Upper lobe of left lung (tissue), 6 donors: ENCODE measurements around the gene LCORL. TPM values are rescaled to one million over a fixed set of nuclear protein-coding genes. Genes with fewer than 3 reads are reported as not detected.
A peak's percentile ranks its signal among the peaks of the same experiment; 100 is the strongest.

Experiments used
- ATAC-seq, 2 donors: fragments of 200-7000 bp; cut with Tn5 transposase; one replicate each; pipeline ENCODE4 v1.9.1; 2022; ENCODE audit warnings: mild to moderate bottlenecking in 2 of 2, moderate library complexity in 2 of 2; ENCODE audit not compliant: low FRiP score in 2 of 2
- DNase-seq, 2 donors: peaks; one replicate each; pipeline ENCODE4 v3.0.0-alpha.2; 2019 to 2020
- H3K27ac ChIP-seq, 4 donors: fragments of 200-600 bp; sonication (generic); one replicate each; pipeline ENCODE4 v1.5.1; 2016 to 2019
- H3K27me3 ChIP-seq, 4 donors: fragments of 200-600 bp; sonication (generic); one replicate each; pipeline ENCODE4 v1.5.1; 2017 to 2019
- H3K36me3 ChIP-seq, 4 donors: fragments of 200-600 bp; sonication (generic); one replicate each; pipeline ENCODE4 v1.5.1; 2016 to 2019
- H3K4me1 ChIP-seq, 4 donors: fragments of 200-600 bp; sonication (generic); one replicate each; pipeline ENCODE4 v1.5.1; 2018 to 2019
- H3K4me3 ChIP-seq, 4 donors: fragments of 200-600 bp; sonication (generic); one replicate each; pipeline ENCODE4 v1.5.1; 2017 to 2019; ENCODE audit warnings: mild to moderate bottlenecking in 2 of 4, moderate library complexity in 1 of 4
- H3K9me3 ChIP-seq, 4 donors: fragments of 200-600 bp; sonication (generic); one replicate each; pipeline ENCODE4 v1.5.1; 2018 to 2019
- CTCF ChIP-seq, 6 experiments: fragments of 450-650 bp in 4 of 6; fragments of 200-600 bp in 2 of 6; sonication (generic) in 2 of 6; IDR thresholded peaks; one replicate each; pipeline ENCODE4 v1.5.1; 2016 to 2019; ENCODE audit warnings: antibody characterized with exemption in 6 of 6
- EP300 ChIP-seq, 4 donors: sonication (generic); formaldehyde crosslinking; IDR thresholded peaks; one replicate each; pipeline ENCODE4 v1.5.1; 2017; ENCODE audit warnings: antibody characterized with exemption in 4 of 4, control low read depth in 2 of 4
- POLR2A ChIP-seq, 4 donors: fragments of 450-650 bp; IDR thresholded peaks; one replicate each; pipeline ENCODE4 v1.5.1; 2016 to 2017; ENCODE audit warnings: antibody characterized with exemption in 4 of 4, mild to moderate bottlenecking in 2 of 4
- POLR2AphosphoS5 ChIP-seq, 2 donors: sonication (generic); formaldehyde crosslinking; IDR thresholded peaks; one replicate each; pipeline ENCODE4 v1.5.1; 2017; ENCODE audit warnings: antibody characterized with exemption in 2 of 2
- WGBS, 2 donors: methylation state at CpG; one replicate each; pipeline ENCODE4 v1.1.5; 2017 to 2018; 5-methylcytosine and 5-hydroxymethylcytosine counted together
- total RNA-seq, 6 donors: library from RNA; depleted of rRNA in 4 of 6; stranded (reverse); fragments of >200 nt in 4 of 6; gene quantifications; one replicate each; pipeline versions ENCODE4 v1.1.0 to v1.2.1, GENCODE V29; 2016 to 2021
- donor health status: DM: no; HTN: no; CAD: no; lungs with moderate emphysema.
- donor health status: DM: no; HTN: yes; CAD: no; lungs with severe emphysema.

Gene LCORL
- total RNA-seq, 6 donors from 2014 or later: 12.5 to 33.5 (median 19.6) TPM

- H3K27me3 ChIP-seq: no peaks in the 10 kb centered on the region
- H3K4me1 ChIP-seq: no peaks in the 10 kb centered on the region
- WGBS, 2 donors: 63 to 82% methylated on average over 2 of the region's 2 CpGs
- H3K9me3 ChIP-seq: no peaks in the 10 kb centered on the region
- no peak overlapping the region for H3K27ac ChIP-seq
- DNase-seq (no peak), ATAC-seq (peak in 1 of 2 donors; percentile 17)
- no peaks in the 10 kb centered on the region for H3K36me3 ChIP-seq
- no peak for TF ChIP-seq CTCF (IDR thresholded peaks at IDR 0.05)
- no peak for TF ChIP-seq EP300 (IDR thresholded peaks at IDR 0.05)
- no peak for TF ChIP-seq POLR2A (IDR thresholded peaks at IDR 0.05)
- no peak for TF ChIP-seq POLR2AphosphoS5 (IDR thresholded peaks at IDR 0.05)
- H3K4me3 ChIP-seq: no peak overlapping the region
These were observed 12.5 kb upstream of the LCORL start for GRCh38 chr4:18034099-18034498.

GRCh38 chr4:18033111-18034085, 11.8 kb upstream of the LCORL start:
- WGBS, 2 donors: 79 to 83% methylated on average over 2 of the region's 2 CpGs
- H3K27me3 ChIP-seq: no peaks in the 10 kb centered on the region
- H3K4me3 ChIP-seq: no peak overlapping the region
- no peak for TF ChIP-seq POLR2A (IDR thresholded peaks at IDR 0.05)
- no peak for TF ChIP-seq POLR2AphosphoS5 (IDR thresholded peaks at IDR 0.05)
- no peak for TF ChIP-seq CTCF (IDR thresholded peaks at IDR 0.05)
- TF ChIP-seq EP300 (IDR thresholded peaks at IDR 0.05): no peak
- no peaks in the 10 kb centered on the region for H3K4me1 ChIP-seq
- H3K36me3 ChIP-seq: no peaks in the 10 kb centered on the region
- no peaks in the 10 kb centered on the region for H3K9me3 ChIP-seq
- no peak overlapping the region for H3K27ac ChIP-seq
- ATAC-seq: peak in 1 of 2 donors; percentile 42
- DNase-seq: no peak

DNA sequence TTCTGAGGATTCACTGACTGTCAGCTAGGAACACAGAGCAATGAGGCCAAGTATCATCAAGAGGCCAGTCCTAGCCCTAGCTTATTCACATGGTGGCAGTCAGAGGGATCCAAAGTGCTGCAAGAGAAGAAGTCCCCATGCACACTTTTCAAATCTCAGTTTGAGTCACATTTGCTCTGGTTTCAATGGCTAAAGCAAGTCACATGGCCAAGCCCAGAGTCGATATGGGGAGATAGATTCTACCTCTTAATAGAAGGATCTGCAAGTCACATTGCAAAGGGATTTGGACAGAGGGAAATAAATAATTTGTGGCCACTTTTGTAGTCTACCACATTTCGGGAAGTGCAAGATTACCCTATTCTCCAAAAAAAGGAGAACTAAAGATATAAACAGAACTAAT, 3.7 kb upstream of the LCORL start:
- DNase-seq (no peak), ATAC-seq (no peak)
- no peak overlapping the region for H3K27ac ChIP-seq
- no peaks in the 10 kb centered on the region for H3K27me3 ChIP-seq
- peaks cover under 1 to 11% (median 4%) of the 10 kb centered on the region in 4 donors for H3K4me1 ChIP-seq
- WGBS, 2 donors: 76 to 79% methylated on average over 2 of the region's 2 CpGs
- no peaks in the 10 kb centered on the region for H3K36me3 ChIP-seq
- H3K4me3 ChIP-seq: no peak overlapping the region
- no peaks in the 10 kb centered on the region for H3K9me3 ChIP-seq
- no peak for TF ChIP-seq POLR2A (IDR thresholded peaks at IDR 0.05)
- TF ChIP-seq POLR2AphosphoS5 (IDR thresholded peaks at IDR 0.05): no peak
- no peak for TF ChIP-seq CTCF (IDR thresholded peaks at IDR 0.05)
- no peak for TF ChIP-seq EP300 (IDR thresholded peaks at IDR 0.05)

DNA sequence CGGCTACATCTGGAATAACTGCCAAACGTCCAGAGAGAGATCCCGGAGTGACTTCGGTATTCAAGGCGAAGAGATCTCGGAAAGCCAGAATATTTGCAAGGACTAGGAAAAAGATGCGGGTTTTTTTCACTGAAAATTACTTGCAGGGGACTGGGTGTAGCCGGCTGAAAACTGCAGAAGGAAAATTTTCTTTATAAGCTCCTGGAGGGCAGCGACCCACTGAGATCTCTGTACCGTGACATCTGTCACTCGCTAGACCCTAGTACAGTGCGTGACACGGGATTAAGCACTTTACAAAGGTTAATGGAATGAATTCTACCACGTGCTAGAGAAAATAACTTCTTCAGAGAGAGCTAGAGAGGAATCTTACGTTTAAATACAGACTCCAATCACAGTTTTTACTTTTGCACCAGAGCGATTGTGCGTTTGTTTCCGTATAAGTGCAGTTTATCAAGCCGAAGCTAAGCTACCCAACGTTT, 1.1 kb upstream of the LCORL start:
- peaks cover 6 to 19% (median 9%) of the 10 kb centered on the region in 4 donors for H3K4me1 ChIP-seq
- peak overlapping the region; percentile 67 to 96 (median 93) for H3K4me3 ChIP-seq
- DNase-seq: no peak
- H3K36me3 ChIP-seq: no peaks in the 10 kb centered on the region
- H3K27me3 ChIP-seq: no peaks in the 10 kb centered on the region
- WGBS, 2 donors: 1 to 2% methylated on average over 19 to 20 of the region's 20 CpGs
- no peaks in the 10 kb centered on the region for H3K9me3 ChIP-seq
- TF ChIP-seq EP300 (IDR thresholded peaks at IDR 0.05) (no peak), POLR2AphosphoS5 (IDR thresholded peaks at IDR 0.05) (no peak), CTCF (IDR thresholded peaks at IDR 0.05) (no peak), POLR2A (IDR thresholded peaks at IDR 0.05) (no peak)
- peak overlapping the region; percentile 90 to 96 (median 90) for H3K27ac ChIP-seq
- no peak for ATAC-seq
